ENCODE data around the gene GNS. TPM values are rescaled to one million over a fixed set of nuclear protein-coding genes. Genes with fewer than 3 reads are reported as not detected.

The GNS gene
- total RNA-seq, 3 donors from 2014 or later = 57.4 to 79.2 (median 72.9) TPM

DNA sequence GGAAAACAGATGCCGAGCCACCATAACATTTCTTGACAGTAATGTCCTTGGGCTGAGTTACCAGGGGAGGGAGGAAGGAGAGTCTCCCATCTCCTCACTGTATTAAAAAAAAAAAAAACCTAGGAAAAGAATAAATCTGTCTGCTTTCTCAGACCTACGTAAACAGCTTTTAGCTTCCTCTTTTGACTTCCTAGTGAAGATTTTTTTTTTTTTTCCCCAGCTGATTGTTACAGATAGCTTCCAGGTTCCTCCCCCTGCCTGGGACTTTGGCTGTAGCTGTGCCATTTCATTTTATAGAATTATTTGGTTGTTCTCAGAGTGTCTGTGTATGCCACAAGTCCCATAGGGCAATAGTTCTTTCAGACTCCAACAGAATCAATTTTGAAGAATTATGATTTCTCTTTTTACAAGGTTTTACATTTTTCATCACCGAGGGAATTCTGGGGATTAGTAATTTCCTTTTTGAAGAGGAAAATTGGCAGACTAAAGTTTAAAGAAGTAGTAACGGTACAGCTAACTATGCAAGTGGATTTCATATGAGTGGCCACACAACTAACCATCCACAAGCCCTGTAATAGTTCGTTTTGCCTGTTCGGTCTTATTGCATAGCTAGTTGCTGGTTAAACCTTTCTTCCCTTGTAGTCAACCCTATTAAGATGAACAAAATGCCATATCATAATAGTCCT, 23.1 kb upstream of the GNS start:
- no peak for ATAC-seq
- intact Hi-C loops (cut with DNase I, micrococcal nuclease) = no loop called here

GRCh38 chr12:64781280-64782190, 22.3 kb upstream of the GNS start:
- no peaks in the 10 kb centered on the region for H3K36me3 ChIP-seq (ENCODE audit: low read depth)
- H3K4me3 ChIP-seq = peak overlapping the region; percentile 20
- peak; percentile 57 for ATAC-seq
- H3K4me1 ChIP-seq (ENCODE audit: low read depth) = no peaks in the 10 kb centered on the region
- TF ChIP-seq CTCF (IDR thresholded peaks at IDR 0.05) = no peak
- intact Hi-C loops (cut with DNase I, micrococcal nuclease) = no loop called here
- DNase-seq = peak; percentile 38 to 57 (median 57)
- H3K9me3 ChIP-seq = no peaks in the 10 kb centered on the region

More for the DNA sequence above, 23.1 kb upstream of the GNS start:
- DNase-seq = no peak
- Histone ChIP-seq H3K36me3 (ENCODE audit: low read depth) (no peaks in the 10 kb centered on the region), H3K4me3 (no peak overlapping the region), H3K4me1 (ENCODE audit: low read depth) (no peaks in the 10 kb centered on the region), H3K9me3 (no peaks in the 10 kb centered on the region)
- no peak for TF ChIP-seq CTCF (IDR thresholded peaks at IDR 0.05)

GRCh38 chr12:64780531-64781279, 21.5 kb upstream of the GNS start:
- Histone ChIP-seq H3K36me3 (ENCODE audit: low read depth) (no peaks in the 10 kb centered on the region), H3K9me3 (peaks cover 6% of the 10 kb centered on the region), H3K4me1 (ENCODE audit: low read depth) (no peaks in the 10 kb centered on the region), H3K4me3 (peak overlapping the region; percentile 20)
- ATAC-seq (peak; percentile 89), DNase-seq (peak; percentile 71 to 83 (median 81))
- no peak for TF ChIP-seq CTCF (IDR thresholded peaks at IDR 0.05)
- intact Hi-C loops (cut with DNase I, micrococcal nuclease) = no loop called here

- no peak for ATAC-seq
- H3K4me3 ChIP-seq = peak overlapping the region; percentile 20
Measured at GRCh38 chr12:64780132-64780530, 20.9 kb upstream of the GNS start.

More at GRCh38 chr12:64780132-64780530, 20.9 kb upstream of the GNS start:
- intact Hi-C loops (cut with DNase I, micrococcal nuclease) = no loop called here
- TF ChIP-seq CTCF (IDR thresholded peaks at IDR 0.05) = no peak
- H3K36me3 ChIP-seq (ENCODE audit: low read depth) = no peaks in the 10 kb centered on the region
- H3K4me1 ChIP-seq (ENCODE audit: low read depth) = no peaks in the 10 kb centered on the region
- DNase-seq = no peak
- H3K9me3 ChIP-seq = peaks cover 11% of the 10 kb centered on the region

All from mucosa of descending colon (tissue), 3 donors.